ENCODE data around the gene CSNK1G3. TPM values are rescaled to one million over a fixed set of nuclear protein-coding genes. Genes with fewer than 3 reads are reported as not detected.
"Not testable (repeated sequence)": the region's sequence is repeated elsewhere in the genome, so short reads cannot be mapped to it uniquely, and the experiment has no call there.

Gene CSNK1G3
- total RNA-seq (2014; rRNA removed; shearing (Covaris generic)) (63.2 and 79.9 TPM in 2 replicates), polyA plus RNA-seq (2016; fragmentation: Nextera tagmentation; extraction: Ambion mirVana) (29.5 and 37.4 TPM in 2 replicates)

- WGBS, 2 experiments (ENCODE audit: low coverage in 1 of 2, low lambda C conversion rate in 2 of 2, missing lambda C conversion rate in 2 of 2): 0 to 1% methylated on average over 63 to 66 of the region's 82 CpGs
- in situ Hi-C loops (cut with MboI): no loop called here
These were observed at the start of gene CSNK1G3 for GRCh38 chr5:123511648-123512605. TSS of gene CSNK1G3 (plus strand) at chr5:123512177. CDS start at chr5:123545664, 33,487 bp downstream.

GRCh38 chr5:123466839-123467238 lies 45.1 kb upstream of the CSNK1G3 start:
- 36 to 46% methylated on average over 1 of the region's 1 CpG for WGBS, 2 experiments (ENCODE audit: low coverage in 1 of 2, low lambda C conversion rate in 2 of 2, missing lambda C conversion rate in 2 of 2)
- H2AFZ ChIP-seq; H3K36me3 ChIP-seq (ENCODE audit: low read depth); H3F3A ChIP-seq (ENCODE audit: insufficient read depth); H4K20me1 ChIP-seq (ENCODE audit: insufficient read depth); H3K4me1 ChIP-seq (ENCODE audit: insufficient read depth); H3K4me2 ChIP-seq (ENCODE audit: unreplicated experiment); in situ Hi-C loops (cut with MboI); H3K9me3 ChIP-seq (ENCODE audit: low read depth); H3K4me3 ChIP-seq; H3K79me2 ChIP-seq (ENCODE audit: insufficient read depth); DNase-seq; H3K27me3 ChIP-seq (replicated peaks; ENCODE audit: insufficient read depth); H3K9me2 ChIP-seq (ENCODE audit: insufficient read depth); H3K9ac ChIP-seq; H3K27ac ChIP-seq: not testable (repeated sequence)

More at GRCh38 chr5:123511648-123512605, at the start of gene CSNK1G3:
- TF ChIP-seq EZH2phosphoT487 (IDR thresholded peaks at IDR 0.05; ENCODE audit: insufficient read depth, low read depth) (no peak), EZH2 (IDR thresholded peaks at IDR 0.05; ENCODE audit: insufficient read depth, poor library complexity, severe bottlenecking) (no peak)
- Histone ChIP-seq H3K9ac (peak within 1 kb of the TSS; percentile 87), H3F3A (ENCODE audit: insufficient read depth) (peaks cover 43% of the 10 kb centered on the region), H3K9me3 (ENCODE audit: low read depth) (no peaks in the 10 kb centered on the region), H3K27ac (peak within 1 kb of the TSS; percentile 92), H3K4me1 (ENCODE audit: insufficient read depth) (peaks cover 40% of the 10 kb centered on the region), H3K4me2 (ENCODE audit: unreplicated experiment) (peak within 1 kb of the TSS; percentile 87), H3K36me3 (ENCODE audit: low read depth) (no peaks in the 10 kb centered on the region), H3K27me3 (replicated peaks; ENCODE audit: insufficient read depth) (no peaks in the 10 kb centered on the region), H4K20me1 (ENCODE audit: insufficient read depth) (peaks cover 18% of the 10 kb centered on the region; the same call in 1 of the 2 replicates), H3K79me2 (ENCODE audit: insufficient read depth) (peaks cover 43% of the 10 kb centered on the region), H2AFZ (peak within 1 kb of the TSS; percentile 81), H3K9me2 (ENCODE audit: insufficient read depth) (0 out of 2 replicates have a peak, but pooled peaks cover 5% of the 10 kb centered on the region), H3K4me3 (peak within 1 kb of the TSS; percentile 86)
- DNase-seq: peak; percentile 100

GRCh38 chr5:123471385-123471784 lies 40.6 kb upstream of the CSNK1G3 start:
- Histone ChIP-seq H3K79me2 (ENCODE audit: insufficient read depth) (no peaks in the 10 kb centered on the region), H3K9me2 (ENCODE audit: insufficient read depth) (no peaks in the 10 kb centered on the region), H3K4me2 (ENCODE audit: unreplicated experiment) (no peak overlapping the region), H3K36me3 (ENCODE audit: low read depth) (no peaks in the 10 kb centered on the region), H4K20me1 (ENCODE audit: insufficient read depth) (no peaks in the 10 kb centered on the region; the same call in 1 of the 2 replicates), H3K9me3 (ENCODE audit: low read depth) (no peaks in the 10 kb centered on the region), H3F3A (ENCODE audit: insufficient read depth) (no peaks in the 10 kb centered on the region), H3K27me3 (replicated peaks; ENCODE audit: insufficient read depth) (no peaks in the 10 kb centered on the region), H2AFZ (no peak overlapping the region), H3K4me1 (ENCODE audit: insufficient read depth) (no peaks in the 10 kb centered on the region), H3K4me3 (no peak overlapping the region), H3K27ac (no peak overlapping the region), H3K9ac (no peak overlapping the region)
- no peak for TF ChIP-seq EZH2 (IDR thresholded peaks at IDR 0.05; ENCODE audit: insufficient read depth, poor library complexity, severe bottlenecking)
- in situ Hi-C loops (cut with MboI): no loop called here
- no peak for DNase-seq
- WGBS, 2 experiments (ENCODE audit: low coverage in 1 of 2, low lambda C conversion rate in 2 of 2, missing lambda C conversion rate in 2 of 2): 68 to 72% methylated on average over 3 of the region's 3 CpGs

GRCh38 chr5:123472150-123472924 lies 39.6 kb upstream of the CSNK1G3 start:
- H4K20me1 ChIP-seq (ENCODE audit: insufficient read depth): no peaks in the 10 kb centered on the region; the same call in 1 of the 2 replicates
- H3K9me2 ChIP-seq (ENCODE audit: insufficient read depth): no peaks in the 10 kb centered on the region
- no peaks in the 10 kb centered on the region for H3K27me3 ChIP-seq (replicated peaks; ENCODE audit: insufficient read depth)
- no peaks in the 10 kb centered on the region for H3K9me3 ChIP-seq (ENCODE audit: low read depth)
- H3K27ac ChIP-seq: no peak overlapping the region
- no peak overlapping the region for H3K4me3 ChIP-seq
- 73 to 75% methylated on average over 8 of the region's 8 CpGs for WGBS, 2 experiments (ENCODE audit: low coverage in 1 of 2, low lambda C conversion rate in 2 of 2, missing lambda C conversion rate in 2 of 2)
- no peak for TF ChIP-seq EZH2phosphoT487 (IDR thresholded peaks at IDR 0.05; ENCODE audit: insufficient read depth, low read depth)
- no peak for TF ChIP-seq EZH2 (IDR thresholded peaks at IDR 0.05; ENCODE audit: insufficient read depth, poor library complexity, severe bottlenecking)
- no peak overlapping the region for H3K9ac ChIP-seq
- in situ Hi-C loops (cut with MboI): no loop called here
- H3K79me2 ChIP-seq (ENCODE audit: insufficient read depth): no peaks in the 10 kb centered on the region
- H3K36me3 ChIP-seq (ENCODE audit: low read depth): no peaks in the 10 kb centered on the region
- no peaks in the 10 kb centered on the region for H3K4me1 ChIP-seq (ENCODE audit: insufficient read depth)
- H2AFZ ChIP-seq: no peak overlapping the region
- DNase-seq: no peak
- H3K4me2 ChIP-seq (ENCODE audit: unreplicated experiment): no peak overlapping the region
- no peaks in the 10 kb centered on the region for H3F3A ChIP-seq (ENCODE audit: insufficient read depth)

Measured in GM23248 (cell line).